Erythroblast (primary cell): ENCODE measurements around the gene STARD9.

Experiments used
- GATA1 ChIP-seq: IDR thresholded peaks from 2 replicates; pipeline ENCODE4 v1.6.1; 2011; ENCODE audit warnings: low read depth, mild to moderate bottlenecking, control low read depth, low read length, moderate library complexity
- POLR2A ChIP-seq: IDR thresholded peaks from 2 replicates; pipeline ENCODE4 v1.6.1; 2011; ENCODE audit warnings: mild to moderate bottlenecking, low read length

DNA sequence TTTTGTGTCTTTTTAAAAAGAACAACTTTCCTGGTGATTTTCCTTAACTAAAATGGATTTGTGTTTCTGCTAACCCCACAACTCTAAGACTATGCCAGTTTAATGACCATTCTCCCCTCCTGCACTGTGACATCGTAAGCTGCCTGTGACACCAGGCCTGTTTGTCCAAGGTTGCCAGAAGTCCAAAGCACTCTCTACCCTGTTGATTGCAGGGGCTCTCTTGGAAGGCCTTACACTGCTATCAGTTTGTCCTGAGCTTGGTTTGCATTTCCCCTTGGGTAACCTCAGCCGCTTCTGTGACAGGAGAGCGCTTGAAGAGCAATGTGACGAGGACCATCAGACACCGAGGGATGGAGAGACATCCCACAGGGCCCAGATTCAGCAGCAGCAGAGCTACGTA lies 105.7 kb downstream of the STARD9 start:
- TF ChIP-seq POLR2A (no peak), GATA1 (no peak)
